Trophoblast cell (in vitro differentiated cells and primary cell): ENCODE data around the gene COL1A2.

Source experiments
- DNase-seq, 2 donors: peaks; one replicate each; pipeline ENCODE4 v3.0.0-alpha.2; 2016
- H2AFZ ChIP-seq: 2 replicates; pipeline ENCODE4 v1.6.1; 2013; ENCODE audit warnings: low read length, moderate library complexity, mild to moderate bottlenecking; ENCODE audit not compliant: insufficient read depth, poor library complexity
- H2AK5ac ChIP-seq: 2 replicates; pipeline ENCODE4 v1.6.1; 2013; ENCODE audit warnings: mild to moderate bottlenecking, low read length
- H2BK120ac ChIP-seq: 2 replicates; pipeline ENCODE4 v1.6.1; 2013; ENCODE audit warnings: low read length, mild to moderate bottlenecking, moderate library complexity; ENCODE audit not compliant: insufficient read depth, poor library complexity
- H2BK12ac ChIP-seq: 2 replicates; pipeline ENCODE4 v1.6.1; 2013; ENCODE audit warnings: mild to moderate bottlenecking, low read length, moderate library complexity
- H2BK5ac ChIP-seq: 2 replicates; pipeline ENCODE4 v1.6.1; 2013; ENCODE audit warnings: low read length, low read depth, moderate library complexity, mild to moderate bottlenecking; ENCODE audit not compliant: poor library complexity
- H3K14ac ChIP-seq: 2 replicates; pipeline ENCODE4 v1.6.1; 2013; ENCODE audit warnings: mild to moderate bottlenecking, low read length
- H3K18ac ChIP-seq: 2 replicates; pipeline ENCODE4 v1.6.1; 2013; ENCODE audit warnings: mild to moderate bottlenecking, low read length
- H3K23ac ChIP-seq: 2 replicates; pipeline ENCODE4 v1.6.1; 2013; ENCODE audit warnings: low read length
- H3K27ac ChIP-seq: 2 replicates; pipeline ENCODE4 v1.5.1; 2013; ENCODE audit warnings: low read depth, mild to moderate bottlenecking, inconsistent platforms, low read length, moderate library complexity
- H3K27me3 ChIP-seq: 2 replicates; pipeline ENCODE4 v1.6.1; 2013; ENCODE audit warnings: inconsistent platforms, mild to moderate bottlenecking, low read length, moderate library complexity; ENCODE audit not compliant: insufficient read depth
- H3K36me3 ChIP-seq, 2 experiments: 1 replicate in 1 of 2; 2 replicates in 1 of 2; pipeline ENCODE4 v1.6.1; 2013; ENCODE audit warnings: low read length in 2 of 2, mild to moderate bottlenecking in 2 of 2, moderate library complexity in 1 of 2; ENCODE audit not compliant: insufficient read depth in 2 of 2, control insufficient read depth in 1 of 2
- H3K4ac ChIP-seq: 2 replicates; pipeline ENCODE4 v1.6.1; 2013; ENCODE audit warnings: low read depth, mild to moderate bottlenecking, low read length, moderate library complexity
- H3K4me1 ChIP-seq, 2 experiments: 1 replicate in 1 of 2; 2 replicates in 1 of 2; pipeline ENCODE4 v1.6.1; 2013; ENCODE audit warnings: low read length in 2 of 2, mild to moderate bottlenecking in 2 of 2, moderate library complexity in 1 of 2; ENCODE audit not compliant: insufficient read depth in 2 of 2, control insufficient read depth in 1 of 2
- H3K4me2 ChIP-seq: 2 replicates; pipeline ENCODE4 v1.6.1; 2013; ENCODE audit warnings: inconsistent platforms, mild to moderate bottlenecking, low read length, moderate library complexity
- H3K4me3 ChIP-seq: 2 replicates; pipeline ENCODE4 v1.5.1; 2013; ENCODE audit warnings: mild to moderate bottlenecking, low read depth, low read length, inconsistent platforms
- H3K79me1 ChIP-seq: one replicate; pipeline ENCODE4 v1.6.1; 2013; ENCODE audit warnings: low read length
- H3K79me2 ChIP-seq: 2 replicates; pipeline ENCODE4 v1.6.1; 2013; ENCODE audit warnings: low read length, mild to moderate bottlenecking; ENCODE audit not compliant: control insufficient read depth, insufficient read depth, poor library complexity
- H3K9ac ChIP-seq: 2 replicates; pipeline ENCODE4 v1.6.1; 2013; ENCODE audit warnings: mild to moderate bottlenecking, low read length
- H3K9me3 ChIP-seq: 2 replicates; pipeline ENCODE4 v1.6.1; 2013; ENCODE audit warnings: low read depth, mild to moderate bottlenecking, control low read depth, inconsistent platforms, low read length; ENCODE audit not compliant: insufficient read depth
- H4K12ac ChIP-seq: 2 replicates; pipeline ENCODE4 v1.6.1; 2013; ENCODE audit warnings: low read depth, mild to moderate bottlenecking, low read length, moderate library complexity
- H4K8ac ChIP-seq: 2 replicates; pipeline ENCODE4 v1.6.1; 2013; ENCODE audit warnings: low read depth, mild to moderate bottlenecking, low read length, moderate library complexity
- H4K91ac ChIP-seq: one replicate; pipeline ENCODE4 v1.6.1; 2013; ENCODE audit warnings: low read depth, mild to moderate bottlenecking, low read length, moderate library complexity
- WGBS: extraction: QIAGEN DNeasy Blood & Tissue Kit; methylation state at CpG from one replicate; pipeline ENCODE4 v1.1.7; 2013; ENCODE audit warnings: missing lambda C conversion rate; ENCODE audit not compliant: insufficient read length, insufficient coverage; ENCODE audit errors: extremely low coverage; 5-methylcytosine and 5-hydroxymethylcytosine counted together

Gene COL1A2

DNA sequence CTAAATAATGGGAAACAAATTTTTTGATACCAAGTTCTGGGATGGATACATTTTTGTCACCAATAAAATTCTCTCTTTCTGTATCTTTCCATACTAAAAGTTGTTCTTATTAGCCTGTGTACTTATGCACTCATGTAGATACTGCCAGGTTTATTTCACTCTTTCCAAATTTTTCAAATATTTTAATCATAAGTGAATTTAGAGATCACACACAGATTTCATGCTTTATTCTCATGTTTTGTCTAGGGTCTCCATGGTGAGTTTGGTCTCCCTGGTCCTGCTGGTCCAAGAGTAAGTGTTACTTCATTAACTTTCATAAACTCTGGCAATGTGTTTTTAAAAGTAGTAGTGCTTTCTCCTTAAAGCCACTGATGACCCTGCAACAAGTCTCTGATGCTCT is 20.3 kb downstream of the COL1A2 start:
- Histone ChIP-seq H3K4ac (no peak overlapping the region), H3K4me3 (no peak overlapping the region), H3K23ac (no peak overlapping the region), H3K9me3 (no peaks in the 10 kb centered on the region), H4K12ac (no peak overlapping the region), H4K8ac (no peak overlapping the region), H2AK5ac (no peak overlapping the region), H3K18ac (no peak overlapping the region), H2BK120ac (no peak overlapping the region), H3K4me2 (no peak overlapping the region), H3K79me1 (no peaks in the 10 kb centered on the region), H3K79me2 (no peaks in the 10 kb centered on the region), H2AFZ (no peak overlapping the region), H2BK12ac (no peak overlapping the region), H3K4me1 (no peaks in the 10 kb centered on the region), H3K14ac (no peak overlapping the region), H4K91ac (no peak overlapping the region), H3K27ac (no peak overlapping the region), H3K9ac (no peak overlapping the region), H3K36me3 (peaks cover 19 to 47% of the 10 kb centered on the region in 2 experiments), H2BK5ac (no peak overlapping the region), H3K27me3 (no peaks in the 10 kb centered on the region)
- no peak for DNase-seq

DNA sequence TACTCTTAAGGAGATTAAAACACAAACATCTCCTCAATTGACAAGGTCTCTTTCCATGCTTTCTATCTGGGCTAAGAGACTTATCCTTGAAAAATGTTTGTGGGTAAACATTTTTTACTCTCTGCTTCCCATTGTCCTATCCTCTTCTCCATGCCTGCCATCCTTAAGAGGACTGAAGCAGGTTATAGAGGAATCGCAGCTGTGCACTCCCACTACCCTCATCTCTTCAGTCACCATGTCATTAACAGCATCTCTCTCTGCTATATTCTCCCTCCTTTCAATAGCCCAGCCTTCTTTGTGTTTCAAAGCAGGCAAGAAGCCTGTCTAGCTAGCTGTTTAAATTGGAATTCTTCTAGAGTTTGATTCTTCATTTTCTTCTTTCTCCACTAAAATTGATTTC is 22.6 kb downstream of the COL1A2 start:
- no peaks in the 10 kb centered on the region for H3K4me1 ChIP-seq
- no peak overlapping the region for H2BK5ac ChIP-seq
- no peak overlapping the region for H4K8ac ChIP-seq
- H3K23ac ChIP-seq = no peak overlapping the region
- no peak overlapping the region for H3K4me3 ChIP-seq
- no peaks in the 10 kb centered on the region for H3K79me1 ChIP-seq
- no peaks in the 10 kb centered on the region for H3K27me3 ChIP-seq
- H3K4me2 ChIP-seq = no peak overlapping the region
- no peak overlapping the region for H2AFZ ChIP-seq
- H3K18ac ChIP-seq = no peak overlapping the region
- no peak overlapping the region for H4K91ac ChIP-seq
- no peak overlapping the region for H3K27ac ChIP-seq
- H3K79me2 ChIP-seq = no peaks in the 10 kb centered on the region
- peaks cover 20 to 48% of the 10 kb centered on the region in 2 experiments for H3K36me3 ChIP-seq
- H2AK5ac ChIP-seq = no peak overlapping the region
- H3K4ac ChIP-seq = no peak overlapping the region
- WGBS = no CpG with 5 or more reads among the region's 1 CpG
- DNase-seq = no peak
- no peak overlapping the region for H2BK12ac ChIP-seq
- no peak overlapping the region for H4K12ac ChIP-seq
- H2BK120ac ChIP-seq = no peak overlapping the region
- no peaks in the 10 kb centered on the region for H3K9me3 ChIP-seq
- no peak overlapping the region for H3K9ac ChIP-seq
- no peak overlapping the region for H3K14ac ChIP-seq

DNA sequence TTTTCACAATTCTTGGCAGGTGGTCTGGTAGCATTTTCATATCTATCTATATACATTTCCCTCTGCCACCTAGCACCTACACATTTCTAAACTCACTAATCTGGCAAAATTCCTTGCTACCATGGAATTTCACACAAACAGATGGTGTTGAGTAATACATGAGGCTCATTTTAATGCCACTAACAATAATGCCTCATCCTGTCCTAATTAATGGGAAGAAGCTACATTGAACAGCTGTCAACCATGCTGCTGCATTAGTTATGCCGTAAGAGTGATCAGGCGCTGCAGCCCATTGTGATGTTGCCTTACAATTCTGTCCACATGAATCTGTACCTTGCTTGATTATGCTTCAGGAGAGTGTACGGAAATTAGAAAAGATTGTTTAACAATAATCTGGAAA is 23.2 kb downstream of the COL1A2 start:
- peaks cover 19 to 45% of the 10 kb centered on the region in 2 experiments for H3K36me3 ChIP-seq

DNA sequence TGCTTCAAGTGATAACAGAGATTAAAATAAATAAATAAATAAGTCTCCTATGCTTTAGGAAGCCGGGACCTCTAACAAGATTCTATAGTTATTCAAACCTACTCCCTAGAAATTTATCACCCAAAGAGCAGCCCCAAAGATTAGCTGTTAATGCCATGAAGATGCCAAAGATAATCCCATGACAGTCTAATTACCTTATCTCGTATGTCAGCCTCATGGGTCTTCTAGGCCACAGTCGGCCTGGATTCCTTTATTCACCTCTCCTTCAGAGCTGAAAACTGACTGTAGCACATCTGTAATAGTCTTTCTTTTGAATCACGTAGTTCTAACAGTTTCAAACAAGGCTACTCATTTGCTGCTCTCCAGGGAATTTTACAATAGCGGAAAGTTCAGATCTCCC is 24.2 kb downstream of the COL1A2 start:
- H4K91ac ChIP-seq = no peak overlapping the region
- no peak overlapping the region for H2AK5ac ChIP-seq
- H3K27ac ChIP-seq = no peak overlapping the region
- H3K4me2 ChIP-seq = no peak overlapping the region
- H3K4me3 ChIP-seq = no peak overlapping the region
- no peak overlapping the region for H3K4ac ChIP-seq
- H3K14ac ChIP-seq = no peak overlapping the region
- H3K9me3 ChIP-seq = no peaks in the 10 kb centered on the region
- H3K23ac ChIP-seq = no peak overlapping the region
- no peak overlapping the region for H3K9ac ChIP-seq
- no peak overlapping the region for H2BK5ac ChIP-seq
- DNase-seq = no peak
- no peaks in the 10 kb centered on the region for H3K27me3 ChIP-seq
- no CpG with 5 or more reads among the region's 5 CpGs for WGBS
- no peak overlapping the region for H3K18ac ChIP-seq
- H2BK120ac ChIP-seq = no peak overlapping the region
- no peaks in the 10 kb centered on the region for H3K4me1 ChIP-seq
- peaks cover 21 to 47% of the 10 kb centered on the region in 2 experiments for H3K36me3 ChIP-seq
- H2BK12ac ChIP-seq = no peak overlapping the region
- no peak overlapping the region for H4K12ac ChIP-seq
- H2AFZ ChIP-seq = no peak overlapping the region
- H3K79me2 ChIP-seq = no peaks in the 10 kb centered on the region
- no peak overlapping the region for H4K8ac ChIP-seq
- H3K79me1 ChIP-seq = no peaks in the 10 kb centered on the region

More for the DNA sequence above, 23.2 kb downstream of the COL1A2 start:
- Histone ChIP-seq H2BK120ac (no peak overlapping the region), H2AFZ (no peak overlapping the region), H3K14ac (no peak overlapping the region), H4K91ac (no peak overlapping the region), H3K27ac (no peak overlapping the region), H3K4me2 (no peak overlapping the region), H3K27me3 (no peaks in the 10 kb centered on the region), H3K9ac (no peak overlapping the region), H4K12ac (no peak overlapping the region), H3K4me3 (no peak overlapping the region), H2BK5ac (no peak overlapping the region), H2AK5ac (no peak overlapping the region), H3K79me1 (no peaks in the 10 kb centered on the region), H3K9me3 (no peaks in the 10 kb centered on the region), H3K79me2 (no peaks in the 10 kb centered on the region), H3K4ac (no peak overlapping the region), H3K4me1 (no peaks in the 10 kb centered on the region), H2BK12ac (no peak overlapping the region), H3K18ac (no peak overlapping the region), H4K8ac (no peak overlapping the region), H3K23ac (no peak overlapping the region)
- no CpG with 5 or more reads among the region's 3 CpGs for WGBS
- DNase-seq = no peak
